Measurements from ENCODE around the gene MALL.
"Not testable (repeated sequence)": the region's sequence is repeated elsewhere in the genome, so short reads cannot be mapped to it uniquely, and the experiment has no call there.

The MALL gene

GRCh38 chr2:110099038-110099425 is 16.6 kb downstream of the MALL start:
- no peak overlapping the region for H3K27ac ChIP-seq (ENCODE audit: low read length)
- H3K9me3 ChIP-seq (ENCODE audit: insufficient read depth, low read length) = no peaks in the 10 kb centered on the region
- no peaks in the 10 kb centered on the region for H3K4me1 ChIP-seq (ENCODE audit: low read length)

GRCh38 chr2:110097506-110098220 is 18.0 kb downstream of the MALL start:
- no peaks in the 10 kb centered on the region for H3K36me3 ChIP-seq (replicated peaks; ENCODE audit: low read depth, low read length)
- H3K27me3 ChIP-seq (ENCODE audit: low read depth, low read length) = no peaks in the 10 kb centered on the region
- no peak overlapping the region for H3K27ac ChIP-seq (ENCODE audit: low read length)
- no peaks in the 10 kb centered on the region for H3K9me3 ChIP-seq (ENCODE audit: insufficient read depth, low read length)
- no peak overlapping the region for H3K4me2 ChIP-seq (ENCODE audit: low read length)
- no peaks in the 10 kb centered on the region for H3K79me2 ChIP-seq (ENCODE audit: low read length)
- H3K4me1 ChIP-seq (ENCODE audit: low read length) = no peaks in the 10 kb centered on the region
- no peak for TF ChIP-seq CTCF (IDR thresholded peaks at IDR 0.05; ENCODE audit: low read depth, low read length)
- no peak for TF ChIP-seq EZH2phosphoT487 (IDR thresholded peaks at IDR 0.05; ENCODE audit: low read depth)
- no peak overlapping the region for H3K9ac ChIP-seq (ENCODE audit: low read length)
- H2AFZ ChIP-seq (ENCODE audit: low read depth, low read length) = no peak overlapping the region
- no peak overlapping the region for H3K4me3 ChIP-seq (ENCODE audit: low read length)
- no peaks in the 10 kb centered on the region for H4K20me1 ChIP-seq (ENCODE audit: insufficient read depth, low read length)

More at GRCh38 chr2:110099038-110099425, 16.6 kb downstream of the MALL start:
- Histone ChIP-seq H3K9ac (ENCODE audit: low read length) (no peak overlapping the region), H3K4me2 (ENCODE audit: low read length) (no peak overlapping the region), H2AFZ (ENCODE audit: low read depth, low read length) (no peak overlapping the region), H3K27me3 (ENCODE audit: low read depth, low read length) (no peaks in the 10 kb centered on the region), H4K20me1 (ENCODE audit: insufficient read depth, low read length) (no peaks in the 10 kb centered on the region), H3K36me3 (replicated peaks; ENCODE audit: low read depth, low read length) (no peaks in the 10 kb centered on the region), H3K79me2 (ENCODE audit: low read length) (no peaks in the 10 kb centered on the region), H3K4me3 (ENCODE audit: low read length) (no peak overlapping the region)
- no peak for TF ChIP-seq CTCF (IDR thresholded peaks at IDR 0.05; ENCODE audit: low read depth, low read length)
- TF ChIP-seq EZH2phosphoT487 (IDR thresholded peaks at IDR 0.05; ENCODE audit: low read depth) = no peak

- Histone ChIP-seq H3K9me3 (ENCODE audit: insufficient read depth, low read length) (no peaks in the 10 kb centered on the region), H3K4me3 (ENCODE audit: low read length) (no peak overlapping the region), H3K27ac (ENCODE audit: low read length) (no peak overlapping the region), H3K79me2 (ENCODE audit: low read length) (no peaks in the 10 kb centered on the region), H3K27me3 (ENCODE audit: low read depth, low read length) (no peaks in the 10 kb centered on the region), H3K36me3 (replicated peaks; ENCODE audit: low read depth, low read length) (no peaks in the 10 kb centered on the region), H3K4me2 (ENCODE audit: low read length) (no peak overlapping the region), H3K9ac (ENCODE audit: low read length) (no peak overlapping the region), H3K4me1 (ENCODE audit: low read length) (no peaks in the 10 kb centered on the region), H4K20me1 (ENCODE audit: insufficient read depth, low read length) (no peaks in the 10 kb centered on the region), H2AFZ (ENCODE audit: low read depth, low read length) (no peak overlapping the region)
- no peak for TF ChIP-seq CTCF (IDR thresholded peaks at IDR 0.05; ENCODE audit: low read depth, low read length)
- no peak for TF ChIP-seq EZH2phosphoT487 (IDR thresholded peaks at IDR 0.05; ENCODE audit: low read depth)
Measured at GRCh38 chr2:110095994-110096633, 19.5 kb downstream of the MALL start.

GRCh38 chr2:110094884-110095534 is 20.6 kb downstream of the MALL start:
- H4K20me1 ChIP-seq (ENCODE audit: insufficient read depth, low read length); H3K4me3 ChIP-seq (ENCODE audit: low read length); H2AFZ ChIP-seq (ENCODE audit: low read depth, low read length); H3K79me2 ChIP-seq (ENCODE audit: low read length); H3K36me3 ChIP-seq (replicated peaks; ENCODE audit: low read depth, low read length); H3K27ac ChIP-seq (ENCODE audit: low read length); H3K9ac ChIP-seq (ENCODE audit: low read length); H3K27me3 ChIP-seq (ENCODE audit: low read depth, low read length); H3K4me2 ChIP-seq (ENCODE audit: low read length); H3K9me3 ChIP-seq (ENCODE audit: insufficient read depth, low read length); H3K4me1 ChIP-seq (ENCODE audit: low read length): not testable (repeated sequence)

- not testable (repeated sequence) for H3K4me1 ChIP-seq (ENCODE audit: low read length); H3K79me2 ChIP-seq (ENCODE audit: low read length); H2AFZ ChIP-seq (ENCODE audit: low read depth, low read length); H3K36me3 ChIP-seq (replicated peaks; ENCODE audit: low read depth, low read length); H3K27me3 ChIP-seq (ENCODE audit: low read depth, low read length); H4K20me1 ChIP-seq (ENCODE audit: insufficient read depth, low read length); H3K4me3 ChIP-seq (ENCODE audit: low read length); H3K9me3 ChIP-seq (ENCODE audit: insufficient read depth, low read length); H3K27ac ChIP-seq (ENCODE audit: low read length); H3K4me2 ChIP-seq (ENCODE audit: low read length); H3K9ac ChIP-seq (ENCODE audit: low read length)
Measured at GRCh38 chr2:110093924-110094323, 21.7 kb downstream of the MALL start.

- H3K9ac ChIP-seq (ENCODE audit: low read length); H3K4me3 ChIP-seq (ENCODE audit: low read length); H3K9me3 ChIP-seq (ENCODE audit: insufficient read depth, low read length); H3K27ac ChIP-seq (ENCODE audit: low read length); H4K20me1 ChIP-seq (ENCODE audit: insufficient read depth, low read length); H3K27me3 ChIP-seq (ENCODE audit: low read depth, low read length); H3K4me1 ChIP-seq (ENCODE audit: low read length); H2AFZ ChIP-seq (ENCODE audit: low read depth, low read length); H3K4me2 ChIP-seq (ENCODE audit: low read length); H3K36me3 ChIP-seq (replicated peaks; ENCODE audit: low read depth, low read length); H3K79me2 ChIP-seq (ENCODE audit: low read length): not testable (repeated sequence)
Measured at GRCh38 chr2:110090164-110090563, 25.5 kb downstream of the MALL start.

- not testable (repeated sequence) for H3K27me3 ChIP-seq (ENCODE audit: low read depth, low read length); H3K27ac ChIP-seq (ENCODE audit: low read length); H3K79me2 ChIP-seq (ENCODE audit: low read length); H3K4me3 ChIP-seq (ENCODE audit: low read length); H4K20me1 ChIP-seq (ENCODE audit: insufficient read depth, low read length); H3K9ac ChIP-seq (ENCODE audit: low read length); H2AFZ ChIP-seq (ENCODE audit: low read depth, low read length); H3K4me1 ChIP-seq (ENCODE audit: low read length); H3K36me3 ChIP-seq (replicated peaks; ENCODE audit: low read depth, low read length); H3K4me2 ChIP-seq (ENCODE audit: low read length); H3K9me3 ChIP-seq (ENCODE audit: insufficient read depth, low read length)
Measured at GRCh38 chr2:110083757-110084156, 31.9 kb downstream of the MALL start.

Data from OCI-LY3 (cell line).